T-helper 17 cell (primary cell): ENCODE data around the gene VPS26C. TPM values are rescaled to one million over a fixed set of nuclear protein-coding genes. Genes with fewer than 3 reads are reported as not detected.
"Not testable (repeated sequence)": the region's sequence is repeated elsewhere in the genome, so short reads cannot be mapped to it uniquely, and the experiment has no call there.

ENCODE experiments used
- ATAC-seq: fragments of 150-1000 bp; cut with Tn5 transposase; 2 replicates; pipeline ENCODE4 v1.10.0; 2021; ENCODE audit warnings: mild to moderate bottlenecking, moderate library complexity
- DNase-seq, 3 donors: peaks; one replicate each; pipeline versions ENCODE4 v3.0.0 to v3.0.0-alpha.2; 2020 to 2021
- H3K9me3 ChIP-seq: one replicate; pipeline ENCODE4 v1.7.0; 2013; ENCODE audit warnings: low read length, mild to moderate bottlenecking; ENCODE audit not compliant: control insufficient read depth, poor library complexity, severe bottlenecking
- H3K27ac Mint-ChIP-seq: one replicate; pipeline ENCODE4 v1.8.0; 2022; ENCODE audit warnings: mild to moderate bottlenecking, moderate library complexity, mixed read lengths
- H3K27me3 Mint-ChIP-seq: one replicate; pipeline ENCODE4 v1.8.0; 2022; ENCODE audit warnings: mixed read lengths
- H3K36me3 Mint-ChIP-seq: one replicate; pipeline ENCODE4 v1.8.0; 2022; ENCODE audit warnings: low read depth, mixed read lengths
- H3K4me1 Mint-ChIP-seq: one replicate; pipeline ENCODE4 v1.8.0; 2022; ENCODE audit warnings: mild to moderate bottlenecking, mixed read lengths
- H3K4me3 Mint-ChIP-seq: one replicate; pipeline ENCODE4 v1.8.0; 2022; ENCODE audit warnings: mild to moderate bottlenecking, moderate library complexity, mixed read lengths
- total RNA-seq, 4 donors: library from RNA in 2 of 4; stranded (reverse) in 2 of 4; gene quantifications; one replicate each; pipeline ENCODE4 v1.2.3 and lab custom pipeline; 2022 to 2026

The VPS26C gene
- 10 to 100 TPM; 42.9 to 45.8 TPM for total RNA-seq
- total RNA-seq (lab: John Stamatoyannopoulos, UW): 70.5 to 105 reads per million in 2 donors

DNA sequence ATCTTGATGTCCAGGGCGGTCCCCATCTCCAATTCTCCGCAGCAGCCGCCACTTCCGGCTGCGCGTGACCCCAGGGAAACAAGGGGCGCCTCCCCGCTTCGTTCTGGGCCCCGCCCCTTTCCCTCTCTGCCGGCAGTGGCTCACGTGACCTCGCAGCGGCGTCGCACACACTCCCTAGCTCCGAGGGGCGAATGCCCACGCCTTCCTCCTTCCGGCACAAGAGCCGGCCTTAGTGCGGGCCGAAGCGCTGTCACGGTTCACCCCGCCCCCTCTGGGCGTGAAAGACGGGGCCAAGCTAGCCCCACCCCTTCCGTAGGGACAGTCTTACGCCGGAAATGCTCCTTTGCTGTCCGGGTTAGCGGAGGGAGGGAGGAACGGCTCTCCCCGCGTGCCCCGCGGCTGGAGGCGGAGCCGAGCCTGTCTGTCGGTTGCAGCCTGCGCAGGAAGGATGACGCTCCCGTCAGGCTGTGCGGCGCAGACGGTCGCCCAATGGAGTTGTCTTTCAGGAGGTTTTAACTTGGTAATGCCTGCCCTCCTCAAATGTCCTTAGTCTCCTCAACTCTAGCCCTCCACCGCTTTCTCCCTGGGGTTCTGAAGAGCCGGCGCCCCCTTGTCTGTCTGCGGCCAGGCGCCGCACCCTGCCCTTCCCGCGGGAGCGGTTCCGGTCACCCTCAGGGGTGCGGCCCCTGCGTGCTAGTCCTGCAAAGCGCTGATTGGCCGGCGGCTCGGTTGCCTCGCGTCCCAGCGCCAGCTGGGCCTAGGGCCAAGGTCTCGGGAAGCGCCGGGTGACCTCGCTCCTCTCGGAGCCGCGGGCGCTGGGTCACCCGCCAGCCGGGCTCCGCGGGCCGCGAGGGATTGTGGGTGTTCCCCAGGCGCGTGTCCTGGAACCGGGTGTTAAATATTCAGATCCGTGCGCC lies at the start of gene VPS26C:
Gene VPS26C (minus strand): TSS at position 66 of the 917 bp plus-strand sequence. CDS start 40 bp downstream, at position 26.
- Mint-ChIP-seq H3K4me1 (peaks cover 28% of the 10 kb centered on the region), H3K27ac (peak within 1 kb of the TSS; percentile 96), H3K36me3 (peaks cover 3% of the 10 kb centered on the region), H3K27me3 (no peaks in the 10 kb centered on the region), H3K4me3 (peak within 1 kb of the TSS; percentile 98)
- no peaks in the 10 kb centered on the region for H3K9me3 ChIP-seq
- DNase-seq: peak; percentile 92 to 96 (median 95)
- ATAC-seq: peak; percentile 89

DNA sequence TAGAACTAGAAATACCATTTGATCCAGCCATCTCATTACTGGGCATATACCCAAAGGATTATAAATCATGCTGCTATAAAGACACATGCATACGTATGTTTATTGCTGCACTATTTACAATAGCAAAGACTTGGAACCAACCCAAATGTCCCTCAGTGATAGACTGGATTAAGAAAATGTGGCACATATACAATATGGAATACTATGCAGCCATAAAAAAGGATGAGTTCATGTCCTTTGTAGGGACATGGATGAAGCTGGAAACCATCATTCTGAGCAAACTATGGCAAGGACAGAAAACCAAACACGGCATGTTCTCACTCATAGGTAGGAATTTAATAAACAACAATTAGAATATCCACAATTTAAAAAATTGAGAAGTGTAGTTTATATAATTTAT lies 48.9 kb upstream of the VPS26C start:
- not testable (repeated sequence) for H3K4me1 Mint-ChIP-seq, H3K4me3 Mint-ChIP-seq, DNase-seq, ATAC-seq, H3K36me3 Mint-ChIP-seq, H3K27ac Mint-ChIP-seq, H3K9me3 ChIP-seq, H3K27me3 Mint-ChIP-seq

DNA sequence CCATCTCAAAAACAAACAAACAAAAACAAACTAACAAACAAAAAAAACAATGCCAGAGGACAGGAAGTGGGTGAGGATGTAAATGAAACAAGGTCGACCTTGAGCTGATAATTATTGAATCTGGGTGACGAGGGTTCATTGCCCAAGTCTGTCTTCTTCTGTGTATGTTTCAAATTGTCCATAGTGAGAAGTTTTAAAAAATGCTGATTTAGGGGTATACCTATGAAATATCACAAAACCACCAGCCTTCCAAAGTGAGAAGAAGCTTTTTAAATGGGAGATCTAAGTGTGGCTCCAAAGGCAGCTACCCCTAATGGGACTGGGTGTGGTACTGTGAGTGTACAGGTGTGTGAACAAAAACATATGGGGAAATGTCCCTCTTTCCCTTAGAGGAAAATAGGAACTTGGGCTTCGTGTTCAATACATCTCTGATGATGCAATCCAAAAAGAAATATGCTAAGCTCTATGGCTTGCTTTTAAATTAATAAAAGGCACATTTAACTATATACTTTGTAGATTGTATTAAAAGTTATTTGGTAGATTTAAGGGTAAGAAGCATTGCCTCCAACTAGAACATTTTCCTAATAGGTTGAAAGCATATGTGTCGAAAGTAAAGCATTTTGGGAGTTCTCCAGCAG lies 33.1 kb upstream of the VPS26C start:
- Mint-ChIP-seq H3K4me1 (no peaks in the 10 kb centered on the region), H3K36me3 (no peaks in the 10 kb centered on the region), H3K27ac (no peak overlapping the region), H3K27me3 (peaks cover 7% of the 10 kb centered on the region), H3K4me3 (no peak overlapping the region)
- no peaks in the 10 kb centered on the region for H3K9me3 ChIP-seq
- no peak for DNase-seq
- ATAC-seq: no peak

DNA sequence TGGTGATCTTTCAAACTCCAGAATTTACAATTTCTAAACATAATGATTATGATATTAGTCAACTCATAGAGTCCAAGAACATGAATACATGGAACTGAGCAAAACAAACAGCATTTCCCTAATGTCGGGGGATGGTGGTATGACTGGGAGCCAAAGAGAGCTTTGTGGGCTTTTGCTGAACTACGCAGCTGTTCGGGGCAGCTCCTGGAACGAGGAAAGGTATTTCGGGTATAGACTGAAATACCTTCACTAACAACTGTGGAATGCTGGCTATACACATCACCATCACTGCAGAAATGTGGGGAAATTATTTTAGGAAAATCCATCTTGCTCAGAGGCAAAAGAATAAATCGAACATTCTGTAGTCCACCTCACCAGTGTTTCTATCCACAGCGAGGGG lies 30.2 kb upstream of the VPS26C start:
- no peaks in the 10 kb centered on the region for H3K4me1 Mint-ChIP-seq
- H3K36me3 Mint-ChIP-seq: no peaks in the 10 kb centered on the region
- no peaks in the 10 kb centered on the region for H3K9me3 ChIP-seq
- DNase-seq (no peak), ATAC-seq (no peak)
- H3K27me3 Mint-ChIP-seq: peaks cover 27% of the 10 kb centered on the region
- H3K27ac Mint-ChIP-seq: no peak overlapping the region
- no peak overlapping the region for H3K4me3 Mint-ChIP-seq

DNA sequence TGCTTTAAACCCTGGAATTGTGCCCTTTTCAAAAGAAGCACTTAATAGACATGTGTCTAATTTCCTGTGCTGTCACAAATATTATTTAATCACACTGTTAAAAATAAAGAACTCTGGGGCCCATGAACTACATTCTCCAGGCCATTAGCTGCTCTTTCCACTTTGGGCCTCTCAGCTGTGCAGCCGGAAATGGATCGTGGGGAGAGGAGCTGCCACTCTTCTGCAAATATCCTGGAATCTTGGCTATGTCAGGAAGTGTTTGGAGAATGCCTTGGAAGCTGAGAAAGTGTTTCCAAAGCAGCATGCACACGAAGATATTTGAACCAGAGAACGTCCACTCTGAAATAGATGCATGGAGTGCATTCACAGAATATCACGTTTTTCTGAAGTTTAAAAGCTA lies 27.5 kb upstream of the VPS26C start:
- no peak overlapping the region for H3K27ac Mint-ChIP-seq
- H3K9me3 ChIP-seq: no peaks in the 10 kb centered on the region
- no peak overlapping the region for H3K4me3 Mint-ChIP-seq
- ATAC-seq: no peak
- peaks cover 2% of the 10 kb centered on the region for H3K4me1 Mint-ChIP-seq
- no peak for DNase-seq
- peaks cover 54% of the 10 kb centered on the region for H3K27me3 Mint-ChIP-seq
- H3K36me3 Mint-ChIP-seq: peaks cover 2% of the 10 kb centered on the region

DNA sequence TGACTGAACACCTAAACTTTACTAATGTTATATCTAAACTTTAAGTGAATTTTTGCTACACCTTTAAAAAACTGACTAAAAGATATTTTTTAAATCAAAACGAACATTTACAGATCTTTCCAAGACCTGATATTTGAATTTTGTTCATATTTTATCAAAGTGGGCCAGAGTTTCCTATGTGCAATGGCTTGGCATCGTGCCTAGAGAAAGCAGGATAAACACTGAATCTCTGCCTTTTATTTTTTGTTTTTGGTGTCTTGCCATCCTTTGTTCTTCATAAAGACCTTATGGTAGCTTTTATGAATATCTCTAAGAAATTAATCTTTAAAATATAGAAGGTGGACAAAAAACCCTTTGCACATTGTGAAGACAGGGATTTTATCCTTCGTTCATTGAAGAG lies 25.8 kb upstream of the VPS26C start:
- Mint-ChIP-seq H3K27ac (no peak overlapping the region), H3K4me3 (no peak overlapping the region), H3K27me3 (peaks cover 59% of the 10 kb centered on the region), H3K4me1 (peaks cover 2% of the 10 kb centered on the region), H3K36me3 (peaks cover 2% of the 10 kb centered on the region)
- no peak for ATAC-seq
- no peak for DNase-seq
- no peaks in the 10 kb centered on the region for H3K9me3 ChIP-seq

DNA sequence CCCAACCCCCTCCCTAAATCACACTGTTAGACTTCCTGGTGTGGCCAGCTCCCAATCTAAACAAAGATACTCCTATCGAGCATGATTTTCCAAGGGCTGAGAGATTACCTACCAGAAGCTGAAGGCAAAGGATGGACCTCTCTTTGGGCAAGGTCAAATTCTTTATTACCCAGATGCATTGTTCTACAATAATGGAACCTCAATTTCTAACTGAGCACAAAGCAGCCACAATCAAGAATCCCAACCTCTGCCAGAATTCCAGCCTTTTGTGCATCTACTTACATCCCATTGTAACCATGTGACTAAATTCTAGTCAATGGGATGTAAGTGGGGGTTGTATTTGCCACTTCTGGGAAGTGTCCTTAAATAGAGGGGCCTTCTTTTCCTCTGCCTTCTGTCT lies 24.9 kb upstream of the VPS26C start:
- H3K27me3 Mint-ChIP-seq: peaks cover 59% of the 10 kb centered on the region
- peaks cover 2% of the 10 kb centered on the region for H3K4me1 Mint-ChIP-seq

DNA sequence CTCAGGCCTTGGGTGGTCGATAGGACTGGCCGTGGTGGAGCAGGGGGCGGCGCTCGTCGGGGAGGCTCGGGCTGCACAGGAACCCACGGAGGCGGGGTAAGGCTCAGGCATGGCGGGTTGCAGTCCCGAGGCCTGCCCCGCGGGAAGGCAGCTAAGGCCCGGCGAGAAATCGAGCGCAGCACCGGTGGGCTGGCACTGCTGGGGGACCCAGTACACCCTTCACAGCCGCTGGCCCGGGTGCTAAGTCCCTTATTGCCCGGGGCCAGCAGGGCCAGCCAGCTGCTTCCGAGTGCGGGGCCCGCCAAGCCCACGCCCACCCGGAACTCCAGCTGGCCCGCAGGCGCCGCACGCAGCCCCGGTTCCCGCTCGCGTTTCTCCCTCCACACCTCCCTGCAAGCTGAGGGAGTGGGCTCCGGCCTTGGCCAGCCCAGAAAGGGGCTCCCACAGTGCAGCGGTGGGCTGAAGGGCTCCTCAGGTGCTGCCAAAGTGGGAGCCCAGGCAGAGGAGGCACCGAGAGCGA lies 16.1 kb upstream of the VPS26C start:
- not testable (repeated sequence) for H3K4me1 Mint-ChIP-seq, DNase-seq, H3K4me3 Mint-ChIP-seq, H3K27ac Mint-ChIP-seq, H3K9me3 ChIP-seq, H3K27me3 Mint-ChIP-seq, H3K36me3 Mint-ChIP-seq, ATAC-seq

More for the DNA sequence above, 24.9 kb upstream of the VPS26C start:
- ATAC-seq (no peak), DNase-seq (no peak)
- no peaks in the 10 kb centered on the region for H3K9me3 ChIP-seq
- H3K4me3 Mint-ChIP-seq: no peak overlapping the region
- H3K36me3 Mint-ChIP-seq: peaks cover 2% of the 10 kb centered on the region
- no peak overlapping the region for H3K27ac Mint-ChIP-seq

DNA sequence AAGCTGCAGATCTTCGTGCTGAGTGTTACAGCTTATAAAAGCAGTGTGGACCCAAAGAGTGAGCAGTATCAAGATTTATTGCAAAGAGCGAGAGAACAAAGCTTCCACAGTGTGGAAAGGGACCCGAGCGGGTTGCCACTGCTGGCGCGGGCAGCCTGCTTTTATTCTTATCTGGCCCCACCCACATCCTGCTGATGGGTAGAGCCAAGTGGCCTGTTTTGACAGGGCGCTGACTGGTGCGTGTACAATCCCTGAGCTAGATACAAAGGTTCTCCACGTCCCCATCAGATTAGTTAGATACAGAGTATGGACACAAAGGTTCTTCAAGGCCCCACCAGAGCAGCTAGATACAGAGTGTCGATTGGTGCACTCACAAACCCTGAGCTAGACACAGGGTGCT lies 15.5 kb upstream of the VPS26C start:
- H3K27me3 Mint-ChIP-seq, ATAC-seq, DNase-seq, H3K27ac Mint-ChIP-seq, H3K4me1 Mint-ChIP-seq, H3K9me3 ChIP-seq, H3K36me3 Mint-ChIP-seq: not testable (repeated sequence)
- peak overlapping the region; percentile 80 for H3K4me3 Mint-ChIP-seq

DNA sequence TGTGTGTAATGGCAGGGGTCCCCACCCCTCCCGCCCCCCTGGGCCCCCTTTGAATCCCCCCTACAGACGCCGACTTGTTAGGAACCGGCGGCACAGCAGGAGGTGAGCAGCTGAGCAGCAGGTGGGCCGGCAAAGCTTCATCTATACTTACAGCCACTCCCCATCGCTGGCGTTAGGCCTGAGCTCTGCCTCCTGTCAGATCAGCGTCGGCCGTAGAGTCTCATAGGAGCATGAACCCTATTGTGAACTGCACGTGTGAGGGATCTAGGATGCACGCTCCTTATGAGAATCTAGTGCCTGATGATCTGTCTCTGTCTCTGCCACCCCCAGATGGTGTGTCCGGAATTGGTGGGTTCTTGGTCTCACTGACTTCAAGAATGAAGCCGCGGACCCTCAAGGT lies 14.9 kb upstream of the VPS26C start:
- Mint-ChIP-seq H3K4me1 (no peaks in the 10 kb centered on the region), H3K27ac (no peak overlapping the region)
- DNase-seq: no peak

DNA sequence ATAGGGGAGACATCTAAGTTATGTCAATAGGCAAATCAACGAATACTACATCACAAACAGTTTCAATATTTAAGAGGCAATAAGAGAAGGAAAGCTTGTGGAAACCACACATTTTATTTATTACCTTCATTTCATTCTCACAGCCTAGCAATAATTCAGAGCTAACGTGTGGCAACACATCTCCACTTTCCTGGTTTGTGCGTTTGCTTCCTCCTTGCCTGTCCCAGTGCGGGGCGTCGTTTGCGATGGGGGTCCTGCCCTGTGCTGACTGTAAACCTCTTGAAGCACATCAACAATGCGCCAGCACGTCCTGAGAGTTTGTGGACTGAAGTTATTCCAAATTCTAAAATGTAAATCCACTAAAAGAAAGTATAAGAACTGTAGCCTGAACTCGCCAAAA lies 14.4 kb upstream of the VPS26C start:
- H3K4me1 Mint-ChIP-seq: no peaks in the 10 kb centered on the region
- DNase-seq: no peak
- H3K27me3 Mint-ChIP-seq: no peaks in the 10 kb centered on the region
- H3K4me3 Mint-ChIP-seq: peak overlapping the region; percentile 80
- H3K9me3 ChIP-seq: no peaks in the 10 kb centered on the region
- ATAC-seq: no peak
- H3K36me3 Mint-ChIP-seq: no peaks in the 10 kb centered on the region
- no peak overlapping the region for H3K27ac Mint-ChIP-seq

More for the DNA sequence above, 14.9 kb upstream of the VPS26C start:
- H3K36me3 Mint-ChIP-seq: no peaks in the 10 kb centered on the region
- H3K4me3 Mint-ChIP-seq: peak overlapping the region; percentile 80
- H3K9me3 ChIP-seq: no peaks in the 10 kb centered on the region
- ATAC-seq: peak; percentile 73
- H3K27me3 Mint-ChIP-seq: no peaks in the 10 kb centered on the region

DNA sequence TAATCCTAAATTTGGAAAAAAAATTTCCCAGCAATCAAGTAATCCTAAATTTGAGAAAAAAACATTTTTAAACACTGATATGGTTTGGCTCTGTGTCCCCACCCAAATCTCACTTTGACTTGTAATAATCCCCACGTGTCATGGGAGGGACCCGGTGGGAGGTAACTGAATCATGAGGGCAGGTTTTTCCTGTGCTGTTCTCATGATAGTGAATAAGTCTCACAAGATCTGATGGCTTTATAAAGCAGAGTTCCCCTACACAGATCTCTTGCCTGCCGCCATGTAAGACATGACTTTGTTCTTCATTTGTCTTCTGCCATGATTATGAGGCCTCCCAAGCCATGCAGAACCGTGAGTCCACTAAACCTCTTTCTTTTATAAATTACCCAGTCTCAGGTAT lies 12.1 kb upstream of the VPS26C start:
- not testable (repeated sequence) for H3K27me3 Mint-ChIP-seq, ATAC-seq, H3K27ac Mint-ChIP-seq, DNase-seq, H3K4me3 Mint-ChIP-seq, H3K9me3 ChIP-seq, H3K4me1 Mint-ChIP-seq, H3K36me3 Mint-ChIP-seq

DNA sequence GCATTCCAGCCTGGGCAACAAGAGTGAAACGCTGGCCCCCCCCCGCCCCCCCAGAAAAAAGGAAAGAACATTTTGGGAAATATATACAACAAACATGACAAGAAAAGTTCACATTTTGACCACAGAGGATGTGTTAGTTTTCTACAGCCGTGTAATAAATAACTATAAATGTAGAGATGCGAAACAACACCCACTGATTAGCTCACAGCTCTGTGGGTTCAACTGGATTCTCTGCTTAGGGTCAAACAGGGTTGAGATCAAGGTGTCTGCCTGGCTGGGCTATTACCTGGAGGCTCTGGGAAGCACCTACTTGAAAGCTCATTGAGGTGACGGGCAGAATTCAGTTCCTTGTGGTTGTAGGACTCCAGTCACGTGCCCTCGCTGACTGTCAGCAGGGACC lies 11.1 kb upstream of the VPS26C start:
- no peaks in the 10 kb centered on the region for H3K36me3 Mint-ChIP-seq
- H3K27ac Mint-ChIP-seq: no peak overlapping the region
- H3K4me1 Mint-ChIP-seq: peaks cover 2% of the 10 kb centered on the region
- no peaks in the 10 kb centered on the region for H3K9me3 ChIP-seq
- H3K27me3 Mint-ChIP-seq: no peaks in the 10 kb centered on the region
- DNase-seq: no peak
- no peak overlapping the region for H3K4me3 Mint-ChIP-seq
- no peak for ATAC-seq
